Left ventricle myocardium inferior (tissue), 1 donor: Measurements from ENCODE around the gene TRHDE. TPM values are rescaled to one million over a fixed set of nuclear protein-coding genes. Genes with fewer than 3 reads are reported as not detected.

Experiments
- DNase-seq: peaks from one replicate; pipeline ENCODE4 v3.0.0-alpha.2; 2020
- H3K27ac ChIP-seq: fragments of 200-600 bp; replicated peaks from 2 replicates; pipeline ENCODE4 v1.8.0; 2021
- H3K27me3 ChIP-seq: fragments of 200-600 bp; 2 replicates; pipeline ENCODE4 v1.8.0; 2021; ENCODE audit warnings: low read depth
- H3K36me3 ChIP-seq: fragments of 200-600 bp; 2 replicates; pipeline ENCODE4 v1.8.0; 2021
- H3K4me1 ChIP-seq: fragments of 200-600 bp; 2 replicates; pipeline ENCODE4 v1.8.0; 2021
- H3K4me3 ChIP-seq: fragments of 200-600 bp; 2 replicates; pipeline ENCODE4 v1.8.0; 2021; ENCODE audit warnings: mild to moderate bottlenecking, moderate library complexity
- H3K9me3 ChIP-seq: fragments of 200-600 bp; replicated peaks from 2 replicates; pipeline ENCODE4 v1.8.0; 2021
- intact Hi-C: fragments of 100-400 bp; cut with micrococcal nuclease; formaldehyde crosslinking; loops from one replicate; pipeline ENCODE4 v1.11.0; 2022
- total RNA-seq: library from RNA; stranded (reverse); fragmentation: NEBNext Ultra II Directional; extraction: Animal tissue kit (Norgen Biotek cat#: 25700); gene quantifications from one replicate; pipeline ENCODE4 v1.2.1, GENCODE V29; 2021
- TF ChIP-seq, protein P1 (sequence below): fragments of 200-600 bp; IDR thresholded peaks from 2 replicates; pipeline ENCODE4 v1.8.0; 2021; ENCODE audit warnings: antibody characterized with exemption, mild to moderate bottlenecking, borderline replicate concordance
- donor health status: DM: no; HTN: yes; CAD: no; lungs with severe emphysema.

Gene TRHDE
- total RNA-seq, 1 donor from 2014 or later = 0.96 TPM

GRCh38 chr12:72560003-72560769 is 288.0 kb downstream of the TRHDE start:
- Histone ChIP-seq H3K36me3 (no peaks in the 10 kb centered on the region), H3K27me3 (no peaks in the 10 kb centered on the region), H3K27ac (no peak overlapping the region), H3K4me3 (no peak overlapping the region), H3K9me3 (no peaks in the 10 kb centered on the region), H3K4me1 (no peaks in the 10 kb centered on the region)
- DNase-seq = no peak
- TF ChIP-seq, protein P1, sequence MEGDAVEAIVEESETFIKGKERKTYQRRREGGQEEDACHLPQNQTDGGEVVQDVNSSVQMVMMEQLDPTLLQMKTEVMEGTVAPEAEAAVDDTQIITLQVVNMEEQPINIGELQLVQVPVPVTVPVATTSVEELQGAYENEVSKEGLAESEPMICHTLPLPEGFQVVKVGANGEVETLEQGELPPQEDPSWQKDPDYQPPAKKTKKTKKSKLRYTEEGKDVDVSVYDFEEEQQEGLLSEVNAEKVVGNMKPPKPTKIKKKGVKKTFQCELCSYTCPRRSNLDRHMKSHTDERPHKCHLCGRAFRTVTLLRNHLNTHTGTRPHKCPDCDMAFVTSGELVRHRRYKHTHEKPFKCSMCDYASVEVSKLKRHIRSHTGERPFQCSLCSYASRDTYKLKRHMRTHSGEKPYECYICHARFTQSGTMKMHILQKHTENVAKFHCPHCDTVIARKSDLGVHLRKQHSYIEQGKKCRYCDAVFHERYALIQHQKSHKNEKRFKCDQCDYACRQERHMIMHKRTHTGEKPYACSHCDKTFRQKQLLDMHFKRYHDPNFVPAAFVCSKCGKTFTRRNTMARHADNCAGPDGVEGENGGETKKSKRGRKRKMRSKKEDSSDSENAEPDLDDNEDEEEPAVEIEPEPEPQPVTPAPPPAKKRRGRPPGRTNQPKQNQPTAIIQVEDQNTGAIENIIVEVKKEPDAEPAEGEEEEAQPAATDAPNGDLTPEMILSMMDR = no peak
- intact Hi-C loops = no loop called here

GRCh38 chr12:72570601-72571000 is 298.4 kb downstream of the TRHDE start:
- Histone ChIP-seq H3K4me1 (no peaks in the 10 kb centered on the region), H3K9me3 (no peaks in the 10 kb centered on the region), H3K27ac (no peak overlapping the region), H3K4me3 (no peak overlapping the region), H3K27me3 (no peaks in the 10 kb centered on the region), H3K36me3 (no peaks in the 10 kb centered on the region)
- no peak for DNase-seq
- intact Hi-C loops = no loop called here
- TF ChIP-seq, protein P1 = no peak

- no peak for DNase-seq
- no peak overlapping the region for H3K4me3 ChIP-seq
- H3K4me1 ChIP-seq = no peaks in the 10 kb centered on the region
- no peaks in the 10 kb centered on the region for H3K9me3 ChIP-seq
- no peaks in the 10 kb centered on the region for H3K27me3 ChIP-seq
- intact Hi-C loops = no loop called here
- no peaks in the 10 kb centered on the region for H3K36me3 ChIP-seq
- H3K27ac ChIP-seq = no peak overlapping the region
- TF ChIP-seq, protein P1 = no peak
Observed at GRCh38 chr12:72574138-72574537, 302.0 kb downstream of the TRHDE start.

DNA sequence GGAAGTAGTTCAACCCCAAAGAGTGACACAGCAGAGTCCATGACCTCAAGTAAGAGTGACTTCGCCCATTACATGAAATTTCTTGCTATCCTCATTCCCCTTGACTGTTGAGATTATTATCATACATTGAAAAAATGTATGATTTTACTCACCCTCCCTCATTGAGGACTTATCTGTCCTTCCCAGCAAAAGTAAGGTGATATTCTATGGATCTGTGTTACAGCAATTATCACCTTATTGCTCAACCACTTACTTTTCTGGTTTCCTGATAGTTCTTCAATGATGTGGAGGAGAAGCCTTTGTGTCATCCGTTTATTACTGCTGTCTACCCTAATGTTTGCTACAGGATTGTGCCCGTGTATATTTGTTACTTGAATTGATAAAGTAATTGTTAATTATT is 306.2 kb downstream of the TRHDE start:
- Histone ChIP-seq H3K4me1 (no peaks in the 10 kb centered on the region), H3K4me3 (no peak overlapping the region), H3K36me3 (no peaks in the 10 kb centered on the region), H3K27me3 (no peaks in the 10 kb centered on the region), H3K9me3 (no peaks in the 10 kb centered on the region), H3K27ac (no peak overlapping the region)
- TF ChIP-seq, protein P1 = no peak
- no peak for DNase-seq
- intact Hi-C loops = no loop called here

GRCh38 chr12:72586456-72586855 is 314.3 kb downstream of the TRHDE start:
- Histone ChIP-seq H3K27ac (no peak overlapping the region), H3K4me3 (no peak overlapping the region), H3K36me3 (no peaks in the 10 kb centered on the region), H3K4me1 (no peaks in the 10 kb centered on the region), H3K9me3 (peaks cover 7% of the 10 kb centered on the region), H3K27me3 (no peaks in the 10 kb centered on the region)
- TF ChIP-seq, protein P1 = no peak
- no peak for DNase-seq
- intact Hi-C loops = no loop called here
